ENCODE measurements around the gene FBN3.

DNA sequence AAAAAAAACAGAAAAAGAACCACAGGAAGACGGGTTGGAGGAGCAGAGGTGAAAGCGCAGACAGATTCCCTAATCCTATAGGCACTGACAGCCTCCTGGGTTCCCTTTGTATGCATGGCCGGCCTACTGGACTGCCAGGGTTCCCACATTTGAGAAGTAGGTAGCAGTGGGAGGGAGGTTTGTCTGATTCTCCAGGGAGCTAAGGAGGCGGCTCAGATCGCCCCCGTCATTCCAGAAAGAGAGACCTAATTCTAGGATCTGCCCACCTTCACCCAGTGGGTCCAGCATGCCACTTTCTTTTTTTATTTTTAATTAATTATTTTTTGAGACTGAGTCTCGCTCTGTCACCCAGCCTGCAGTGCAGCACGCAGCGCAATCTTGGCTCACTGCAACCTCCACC, 106.5 kb downstream of the FBN3 start:
- TF ChIP-seq, protein P1, sequence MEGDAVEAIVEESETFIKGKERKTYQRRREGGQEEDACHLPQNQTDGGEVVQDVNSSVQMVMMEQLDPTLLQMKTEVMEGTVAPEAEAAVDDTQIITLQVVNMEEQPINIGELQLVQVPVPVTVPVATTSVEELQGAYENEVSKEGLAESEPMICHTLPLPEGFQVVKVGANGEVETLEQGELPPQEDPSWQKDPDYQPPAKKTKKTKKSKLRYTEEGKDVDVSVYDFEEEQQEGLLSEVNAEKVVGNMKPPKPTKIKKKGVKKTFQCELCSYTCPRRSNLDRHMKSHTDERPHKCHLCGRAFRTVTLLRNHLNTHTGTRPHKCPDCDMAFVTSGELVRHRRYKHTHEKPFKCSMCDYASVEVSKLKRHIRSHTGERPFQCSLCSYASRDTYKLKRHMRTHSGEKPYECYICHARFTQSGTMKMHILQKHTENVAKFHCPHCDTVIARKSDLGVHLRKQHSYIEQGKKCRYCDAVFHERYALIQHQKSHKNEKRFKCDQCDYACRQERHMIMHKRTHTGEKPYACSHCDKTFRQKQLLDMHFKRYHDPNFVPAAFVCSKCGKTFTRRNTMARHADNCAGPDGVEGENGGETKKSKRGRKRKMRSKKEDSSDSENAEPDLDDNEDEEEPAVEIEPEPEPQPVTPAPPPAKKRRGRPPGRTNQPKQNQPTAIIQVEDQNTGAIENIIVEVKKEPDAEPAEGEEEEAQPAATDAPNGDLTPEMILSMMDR (IDR thresholded peaks at IDR 0.05), result no peak
- no peak for TF ChIP-seq POLR2AphosphoS5 (IDR thresholded peaks at IDR 0.05; ENCODE audit: low read depth, low read length)
- no peak for TF ChIP-seq TCF7L2 (IDR thresholded peaks at IDR 0.05; ENCODE audit: low read depth, low read length)

Data from Panc1 (cell line).